ENCODE data around the gene SLC12A7.
"Not testable (repeated sequence)": the region's sequence is repeated elsewhere in the genome, so short reads cannot be mapped to it uniquely, and the experiment has no call there.

The SLC12A7 gene

GRCh38 chr5:1128977-1129710 is 17.3 kb upstream of the SLC12A7 start:
- in situ Hi-C loops (cut with HindIII; ENCODE audit: low sequenced_read_pairs): no loop called here

GRCh38 chr5:1127959-1128785 is 16.3 kb upstream of the SLC12A7 start:
- in situ Hi-C loops (cut with HindIII; ENCODE audit: low sequenced_read_pairs): no loop called here

- in situ Hi-C loops (cut with HindIII; ENCODE audit: low sequenced_read_pairs): not testable (repeated sequence)
These were observed 13.8 kb upstream of the SLC12A7 start for GRCh38 chr5:1125695-1126094.

GRCh38 chr5:1125030-1125357 is 13.1 kb upstream of the SLC12A7 start:
- in situ Hi-C loops (cut with HindIII; ENCODE audit: low sequenced_read_pairs): no loop called here

GRCh38 chr5:1124205-1125029 is 12.6 kb upstream of the SLC12A7 start:
- in situ Hi-C loops (cut with HindIII; ENCODE audit: low sequenced_read_pairs): no loop called here

GRCh38 chr5:1123418-1124147 is 11.7 kb upstream of the SLC12A7 start:
- in situ Hi-C loops (cut with HindIII; ENCODE audit: low sequenced_read_pairs): no loop called here

- in situ Hi-C loops (cut with HindIII; ENCODE audit: low sequenced_read_pairs): no loop called here
These were observed 10.8 kb upstream of the SLC12A7 start for GRCh38 chr5:1122511-1123294.

GRCh38 chr5:1121891-1122290 is 10.0 kb upstream of the SLC12A7 start:
- in situ Hi-C loops (cut with HindIII; ENCODE audit: low sequenced_read_pairs): no loop called here

- in situ Hi-C loops (cut with HindIII; ENCODE audit: low sequenced_read_pairs): no loop called here
These were observed 9.2 kb upstream of the SLC12A7 start for GRCh38 chr5:1121044-1121443.

- in situ Hi-C loops (cut with HindIII; ENCODE audit: low sequenced_read_pairs): no loop called here
These were observed 8.6 kb upstream of the SLC12A7 start for GRCh38 chr5:1120236-1120999.

GRCh38 chr5:1119312-1119831 is 7.5 kb upstream of the SLC12A7 start:
- in situ Hi-C loops (cut with HindIII; ENCODE audit: low sequenced_read_pairs): loop anchor here (5.0 to 10.0 kb wide), 2 partner anchors 68 to 75 kb away; no protein-coding TSS in a partner anchor

GRCh38 chr5:1118738-1119137 is 6.9 kb upstream of the SLC12A7 start:
- in situ Hi-C loops (cut with HindIII; ENCODE audit: low sequenced_read_pairs): loop anchor here (5.0 to 10.0 kb wide), 2 partner anchors 69 to 74 kb away; no protein-coding TSS in a partner anchor

- in situ Hi-C loops (cut with HindIII; ENCODE audit: low sequenced_read_pairs): loop anchor here (5.0 to 10.0 kb wide), 2 partner anchors 69 to 73 kb away; no protein-coding TSS in a partner anchor
These were observed 6.4 kb upstream of the SLC12A7 start for GRCh38 chr5:1118231-1118698.

- in situ Hi-C loops (cut with HindIII; ENCODE audit: low sequenced_read_pairs): loop anchor here (5.0 to 10.0 kb wide), 2 partner anchors 70 to 72 kb away; no protein-coding TSS in a partner anchor
These were observed 5.1 kb upstream of the SLC12A7 start for GRCh38 chr5:1116977-1117376.

GRCh38 chr5:1116109-1116740 is 4.4 kb upstream of the SLC12A7 start:
- in situ Hi-C loops (cut with HindIII; ENCODE audit: low sequenced_read_pairs): loop anchor here (5.0 to 10.0 kb wide), 2 partner anchors 71 kb away; no protein-coding TSS in a partner anchor

- in situ Hi-C loops (cut with HindIII; ENCODE audit: low sequenced_read_pairs): loop anchor here (5.0 to 10.0 kb wide), 2 partner anchors 70 to 72 kb away; no protein-coding TSS in a partner anchor
These were observed 3.4 kb upstream of the SLC12A7 start for GRCh38 chr5:1115123-1115815.
